Activated T-helper 1 cell treated with Interleukin-2 at 50 U/mL for 16 hours (primary cell): ENCODE measurements around the gene SDK1.
"Not testable (repeated sequence)": the region's sequence is repeated elsewhere in the genome, so short reads cannot be mapped to it uniquely, and the experiment has no call there.

ENCODE experiments used
- DNase-seq: peaks from one replicate; pipeline ENCODE4 v3.0.0-alpha.2; 2020; ENCODE audit warnings: low read depth

SDK1 gene

GRCh38 chr7:3582145-3582544 is 281.1 kb downstream of the SDK1 start:
- not testable (repeated sequence) for DNase-seq

GRCh38 chr7:3585826-3586225 is 284.8 kb downstream of the SDK1 start:
- no peak for DNase-seq

- no peak for DNase-seq
Measured at GRCh38 chr7:3588341-3588740, 287.3 kb downstream of the SDK1 start.

DNA sequence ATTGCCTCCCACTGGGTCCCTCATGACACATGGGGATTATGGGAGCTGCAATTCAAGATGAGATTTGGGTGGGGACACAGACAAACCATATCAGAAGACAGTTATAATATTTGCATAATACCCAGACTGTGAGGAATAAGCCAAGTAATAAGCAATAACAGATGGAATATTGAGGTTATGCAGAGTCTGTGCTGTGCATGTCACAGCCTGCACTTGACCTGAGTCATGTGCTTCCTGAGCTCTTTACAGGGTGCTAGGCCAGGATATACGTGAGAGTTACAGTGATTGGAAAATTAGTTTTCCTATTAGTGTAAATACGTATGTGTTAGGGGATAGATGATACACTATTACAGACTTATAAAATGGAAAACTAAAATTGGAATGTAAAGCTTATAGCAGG is 288.7 kb downstream of the SDK1 start:
- no peak for DNase-seq

GRCh38 chr7:3591219-3591618 is 290.2 kb downstream of the SDK1 start:
- DNase-seq, result no peak

DNA sequence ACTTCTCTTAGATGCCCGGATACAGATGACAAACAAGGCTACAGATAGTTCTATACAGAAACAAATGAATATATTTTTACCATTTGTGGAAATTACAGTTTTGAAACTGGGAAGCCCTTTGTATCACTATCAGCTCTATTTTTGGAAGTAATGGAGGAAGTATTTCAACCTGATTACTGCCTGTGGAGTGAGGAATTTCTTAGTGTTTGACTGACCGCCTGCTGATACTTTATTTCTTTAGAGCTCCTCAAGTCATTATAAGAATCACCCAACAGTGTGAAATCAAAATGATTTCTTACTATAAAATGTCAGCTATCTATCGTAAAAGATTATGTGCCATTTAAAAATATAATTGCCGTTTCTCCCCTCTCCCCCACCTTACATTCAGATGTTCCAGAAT is 290.9 kb downstream of the SDK1 start:
- no peak for DNase-seq

- no peak for DNase-seq
Measured at GRCh38 chr7:3592401-3593134, 291.5 kb downstream of the SDK1 start.

DNA sequence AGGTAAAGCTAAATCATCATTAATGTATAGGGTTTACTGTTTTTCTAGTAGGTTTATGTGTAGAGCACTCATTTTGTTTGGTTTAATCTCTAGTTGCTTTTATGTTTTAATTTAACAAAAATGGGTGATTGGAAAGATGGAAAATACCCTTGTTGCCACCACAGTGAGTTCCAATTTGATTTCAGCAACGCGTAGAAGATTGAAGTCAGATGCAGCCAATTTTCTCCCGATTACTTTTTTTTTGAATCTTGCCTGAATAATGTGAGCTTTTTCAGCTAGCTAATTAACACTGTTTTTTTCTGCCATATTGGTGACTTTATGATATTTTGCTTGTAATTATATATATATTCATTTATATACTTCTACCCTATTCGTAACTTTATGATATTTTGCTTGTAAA is 293.8 kb downstream of the SDK1 start:
- no peak for DNase-seq

GRCh38 chr7:3598854-3599253 is 297.8 kb downstream of the SDK1 start:
- DNase-seq, result no peak

- no peak for DNase-seq
Measured at GRCh38 chr7:3605222-3605621, 304.2 kb downstream of the SDK1 start.

DNA sequence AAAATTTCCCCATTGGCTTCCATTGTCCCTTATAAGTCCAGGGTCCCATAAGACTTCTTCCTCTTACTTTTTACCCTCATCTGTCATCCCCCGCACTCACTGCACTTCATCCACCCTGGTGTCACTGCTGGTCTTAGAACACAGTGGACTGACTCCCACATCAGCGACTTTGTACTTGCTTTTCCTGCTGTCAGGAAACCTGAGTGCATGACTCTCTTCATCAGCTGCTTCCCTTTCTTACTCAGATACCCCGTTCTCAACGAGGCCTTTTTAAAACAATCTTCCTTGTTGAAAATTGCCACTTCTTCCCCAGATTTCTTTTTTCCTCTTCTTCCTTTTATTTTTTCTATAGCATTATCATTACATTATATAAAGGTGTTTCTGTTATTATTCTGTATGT is 305.4 kb downstream of the SDK1 start:
- DNase-seq, result no peak

DNA sequence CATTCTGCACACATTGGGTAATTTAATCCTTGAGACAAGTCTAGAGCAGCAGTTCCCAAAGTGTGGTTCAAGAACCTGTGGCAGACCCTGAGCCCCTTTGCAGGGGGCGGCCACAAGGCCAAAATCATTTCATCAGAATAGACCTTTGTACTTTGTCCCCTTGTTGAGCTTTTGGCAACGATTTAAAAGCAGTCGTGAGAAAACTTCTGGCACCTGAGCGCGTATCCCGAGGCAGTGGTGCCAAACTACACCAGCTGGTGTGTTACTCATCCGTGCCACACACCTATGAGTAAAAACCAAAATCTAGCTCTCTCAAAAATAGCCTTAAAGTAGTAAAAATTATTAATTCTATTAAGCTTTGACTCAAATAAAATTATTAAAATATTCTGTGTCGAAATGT is 306.8 kb downstream of the SDK1 start:
- no peak for DNase-seq

- DNase-seq, result no peak
Measured at GRCh38 chr7:3616306-3616705, 315.3 kb downstream of the SDK1 start.

- DNase-seq, result no peak
Measured at GRCh38 chr7:3630081-3630480, 329.0 kb downstream of the SDK1 start.

GRCh38 chr7:3634396-3634795 is 333.3 kb downstream of the SDK1 start:
- no peak for DNase-seq

GRCh38 chr7:3636131-3636860 is 335.2 kb downstream of the SDK1 start:
- DNase-seq, result no peak

GRCh38 chr7:3639253-3639652 is 338.2 kb downstream of the SDK1 start:
- DNase-seq, result no peak

DNA sequence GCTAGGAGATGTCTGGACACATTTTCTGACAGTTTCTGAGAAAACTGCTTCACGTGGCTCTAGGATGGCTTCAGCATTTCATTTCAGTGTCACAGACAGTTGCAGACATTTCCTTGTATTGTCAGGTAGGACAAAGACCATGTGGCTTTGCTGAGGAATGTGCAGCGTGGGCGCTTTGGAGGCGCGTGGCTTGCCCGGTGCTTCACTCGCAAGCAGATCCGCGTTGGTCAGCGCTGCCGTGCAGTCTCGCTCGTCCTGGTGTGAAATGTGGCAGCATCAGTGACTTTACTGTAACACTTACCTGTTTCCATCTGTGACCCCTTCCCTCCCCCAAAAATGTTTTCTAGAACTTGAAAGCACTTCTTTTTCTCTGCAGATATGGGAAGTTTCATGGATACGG is 340.5 kb downstream of the SDK1 start:
- no peak for DNase-seq

DNA sequence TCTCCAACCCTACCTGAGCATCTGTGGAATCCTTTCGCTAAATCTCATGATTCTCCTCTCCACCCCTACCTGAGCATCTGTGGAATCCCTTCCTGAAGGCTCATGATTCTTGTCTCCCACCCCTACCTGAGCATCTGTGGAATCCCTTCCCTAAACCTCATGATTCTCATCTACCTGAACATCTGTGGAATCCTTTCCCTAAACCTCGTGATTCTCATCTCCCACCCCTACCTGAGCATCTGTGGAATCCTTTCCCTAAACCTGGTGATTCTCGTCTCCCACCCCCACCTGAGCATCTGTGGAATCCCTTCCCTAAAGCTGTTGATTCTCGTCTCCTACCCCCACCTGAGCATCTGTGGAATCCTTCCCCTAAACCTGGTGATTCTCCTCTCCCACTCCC is 342.0 kb downstream of the SDK1 start:
- DNase-seq, result no peak

GRCh38 chr7:3648276-3648675 is 347.2 kb downstream of the SDK1 start:
- no peak for DNase-seq

DNA sequence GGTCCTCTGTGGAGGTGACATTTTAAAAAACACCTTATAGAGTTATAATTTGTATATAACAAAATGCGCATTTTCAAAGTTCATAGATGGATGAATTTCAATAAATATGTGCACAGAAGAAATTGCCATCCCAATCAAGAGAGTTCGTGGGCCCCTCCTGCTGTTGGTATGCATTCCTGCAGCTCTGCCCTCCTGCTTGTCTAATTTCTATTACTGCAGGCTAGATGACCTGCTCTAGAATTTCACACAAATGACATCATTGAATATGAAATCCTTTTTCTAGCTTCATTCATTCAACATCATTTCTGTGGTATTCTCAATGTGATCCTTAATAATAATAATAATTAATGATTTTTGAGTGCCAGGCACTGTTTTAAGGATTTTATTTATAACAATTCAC is 348.2 kb downstream of the SDK1 start:
- DNase-seq, result no peak

GRCh38 chr7:3649678-3650440 is 348.8 kb downstream of the SDK1 start:
- DNase-seq, result no peak

- no peak for DNase-seq
Measured at GRCh38 chr7:3650844-3651243, 349.8 kb downstream of the SDK1 start.
